ENCODE data around the gene TSPAN11.

DNA sequence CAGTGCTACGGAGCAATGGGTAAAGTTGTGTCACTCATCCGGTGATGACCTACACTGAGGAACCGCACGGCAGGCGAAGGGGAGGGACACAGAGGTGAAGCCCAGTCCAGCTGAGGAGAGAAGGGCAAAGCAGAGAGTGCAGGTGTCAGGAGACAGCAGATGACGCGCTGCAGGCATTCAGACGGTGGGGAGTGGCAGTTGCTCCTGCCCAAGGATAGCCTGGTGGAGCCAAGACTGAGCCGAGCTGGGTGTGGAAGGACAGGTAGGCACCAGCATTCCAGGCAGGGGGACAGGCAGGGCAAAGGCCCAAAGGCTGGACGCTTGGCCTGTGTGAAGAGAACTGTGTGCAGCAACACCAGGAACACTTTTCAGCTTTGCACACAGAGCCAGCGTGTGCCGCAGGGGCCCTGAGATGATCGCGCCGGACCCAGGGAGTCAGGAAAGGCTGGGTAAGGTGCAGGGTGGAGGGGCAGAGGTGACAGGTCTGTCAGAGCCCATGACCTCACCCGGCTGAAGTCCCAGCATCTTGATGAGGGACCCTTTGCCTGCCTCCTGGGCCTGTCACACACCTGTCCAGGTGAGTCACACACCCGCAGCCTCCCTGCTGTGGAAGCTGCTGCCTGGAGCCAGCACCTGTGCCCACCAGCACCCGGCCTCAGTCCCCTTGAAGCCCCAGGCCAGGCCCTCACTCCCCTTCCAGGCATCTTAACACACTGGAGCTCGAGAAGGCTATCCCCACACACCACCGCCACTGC lies 48.4 kb downstream of the TSPAN11 start:
- TF ChIP-seq ETV6 (CRISPR knock-in tag; IDR thresholded peaks at IDR 0.05) (no peak), CBFB (CRISPR knock-in tag; IDR thresholded peaks at IDR 0.05; ENCODE audit: low read depth) (no peak), ZNF121 (CRISPR knock-in tag; IDR thresholded peaks at IDR 0.05) (no peak), FOXK1 (CRISPR knock-in tag; IDR thresholded peaks at IDR 0.05) (no peak), TEAD4 (CRISPR knock-in tag; IDR thresholded peaks at IDR 0.05) (no peak), KAT7 (CRISPR knock-in tag; IDR thresholded peaks at IDR 0.05; ENCODE audit: borderline replicate concordance) (no peak)
- TF ChIP-seq, protein P1, sequence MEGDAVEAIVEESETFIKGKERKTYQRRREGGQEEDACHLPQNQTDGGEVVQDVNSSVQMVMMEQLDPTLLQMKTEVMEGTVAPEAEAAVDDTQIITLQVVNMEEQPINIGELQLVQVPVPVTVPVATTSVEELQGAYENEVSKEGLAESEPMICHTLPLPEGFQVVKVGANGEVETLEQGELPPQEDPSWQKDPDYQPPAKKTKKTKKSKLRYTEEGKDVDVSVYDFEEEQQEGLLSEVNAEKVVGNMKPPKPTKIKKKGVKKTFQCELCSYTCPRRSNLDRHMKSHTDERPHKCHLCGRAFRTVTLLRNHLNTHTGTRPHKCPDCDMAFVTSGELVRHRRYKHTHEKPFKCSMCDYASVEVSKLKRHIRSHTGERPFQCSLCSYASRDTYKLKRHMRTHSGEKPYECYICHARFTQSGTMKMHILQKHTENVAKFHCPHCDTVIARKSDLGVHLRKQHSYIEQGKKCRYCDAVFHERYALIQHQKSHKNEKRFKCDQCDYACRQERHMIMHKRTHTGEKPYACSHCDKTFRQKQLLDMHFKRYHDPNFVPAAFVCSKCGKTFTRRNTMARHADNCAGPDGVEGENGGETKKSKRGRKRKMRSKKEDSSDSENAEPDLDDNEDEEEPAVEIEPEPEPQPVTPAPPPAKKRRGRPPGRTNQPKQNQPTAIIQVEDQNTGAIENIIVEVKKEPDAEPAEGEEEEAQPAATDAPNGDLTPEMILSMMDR (IDR thresholded peaks at IDR 0.05) = no peak
- TF ChIP-seq, protein P2, sequence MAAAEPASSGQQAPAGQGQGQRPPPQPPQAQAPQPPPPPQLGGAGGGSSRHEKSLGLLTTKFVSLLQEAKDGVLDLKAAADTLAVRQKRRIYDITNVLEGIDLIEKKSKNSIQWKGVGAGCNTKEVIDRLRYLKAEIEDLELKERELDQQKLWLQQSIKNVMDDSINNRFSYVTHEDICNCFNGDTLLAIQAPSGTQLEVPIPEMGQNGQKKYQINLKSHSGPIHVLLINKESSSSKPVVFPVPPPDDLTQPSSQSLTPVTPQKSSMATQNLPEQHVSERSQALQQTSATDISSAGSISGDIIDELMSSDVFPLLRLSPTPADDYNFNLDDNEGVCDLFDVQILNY (CRISPR knock-in tag; IDR thresholded peaks at IDR 0.05) = no peak
- TF ChIP-seq, protein P3, sequence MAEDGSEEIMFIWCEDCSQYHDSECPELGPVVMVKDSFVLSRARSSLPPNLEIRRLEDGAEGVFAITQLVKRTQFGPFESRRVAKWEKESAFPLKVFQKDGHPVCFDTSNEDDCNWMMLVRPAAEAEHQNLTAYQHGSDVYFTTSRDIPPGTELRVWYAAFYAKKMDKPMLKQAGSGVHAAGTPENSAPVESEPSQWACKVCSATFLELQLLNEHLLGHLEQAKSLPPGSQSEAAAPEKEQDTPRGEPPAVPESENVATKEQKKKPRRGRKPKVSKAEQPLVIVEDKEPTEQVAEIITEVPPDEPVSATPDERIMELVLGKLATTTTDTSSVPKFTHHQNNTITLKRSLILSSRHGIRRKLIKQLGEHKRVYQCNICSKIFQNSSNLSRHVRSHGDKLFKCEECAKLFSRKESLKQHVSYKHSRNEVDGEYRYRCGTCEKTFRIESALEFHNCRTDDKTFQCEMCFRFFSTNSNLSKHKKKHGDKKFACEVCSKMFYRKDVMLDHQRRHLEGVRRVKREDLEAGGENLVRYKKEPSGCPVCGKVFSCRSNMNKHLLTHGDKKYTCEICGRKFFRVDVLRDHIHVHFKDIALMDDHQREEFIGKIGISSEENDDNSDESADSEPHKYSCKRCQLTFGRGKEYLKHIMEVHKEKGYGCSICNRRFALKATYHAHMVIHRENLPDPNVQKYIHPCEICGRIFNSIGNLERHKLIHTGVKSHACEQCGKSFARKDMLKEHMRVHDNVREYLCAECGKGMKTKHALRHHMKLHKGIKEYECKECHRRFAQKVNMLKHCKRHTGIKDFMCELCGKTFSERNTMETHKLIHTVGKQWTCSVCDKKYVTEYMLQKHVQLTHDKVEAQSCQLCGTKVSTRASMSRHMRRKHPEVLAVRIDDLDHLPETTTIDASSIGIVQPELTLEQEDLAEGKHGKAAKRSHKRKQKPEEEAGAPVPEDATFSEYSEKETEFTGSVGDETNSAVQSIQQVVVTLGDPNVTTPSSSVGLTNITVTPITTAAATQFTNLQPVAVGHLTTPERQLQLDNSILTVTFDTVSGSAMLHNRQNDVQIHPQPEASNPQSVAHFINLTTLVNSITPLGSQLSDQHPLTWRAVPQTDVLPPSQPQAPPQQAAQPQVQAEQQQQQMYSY (CRISPR knock-in tag; IDR thresholded peaks at IDR 0.05) = no peak
